ENCODE results near the gene ZNF865. TPM values are rescaled to one million over a fixed set of nuclear protein-coding genes. Genes with fewer than 3 reads are reported as not detected.

The ZNF865 gene
- total RNA-seq, 1 donor from 2014 or later = 12.3 TPM

DNA sequence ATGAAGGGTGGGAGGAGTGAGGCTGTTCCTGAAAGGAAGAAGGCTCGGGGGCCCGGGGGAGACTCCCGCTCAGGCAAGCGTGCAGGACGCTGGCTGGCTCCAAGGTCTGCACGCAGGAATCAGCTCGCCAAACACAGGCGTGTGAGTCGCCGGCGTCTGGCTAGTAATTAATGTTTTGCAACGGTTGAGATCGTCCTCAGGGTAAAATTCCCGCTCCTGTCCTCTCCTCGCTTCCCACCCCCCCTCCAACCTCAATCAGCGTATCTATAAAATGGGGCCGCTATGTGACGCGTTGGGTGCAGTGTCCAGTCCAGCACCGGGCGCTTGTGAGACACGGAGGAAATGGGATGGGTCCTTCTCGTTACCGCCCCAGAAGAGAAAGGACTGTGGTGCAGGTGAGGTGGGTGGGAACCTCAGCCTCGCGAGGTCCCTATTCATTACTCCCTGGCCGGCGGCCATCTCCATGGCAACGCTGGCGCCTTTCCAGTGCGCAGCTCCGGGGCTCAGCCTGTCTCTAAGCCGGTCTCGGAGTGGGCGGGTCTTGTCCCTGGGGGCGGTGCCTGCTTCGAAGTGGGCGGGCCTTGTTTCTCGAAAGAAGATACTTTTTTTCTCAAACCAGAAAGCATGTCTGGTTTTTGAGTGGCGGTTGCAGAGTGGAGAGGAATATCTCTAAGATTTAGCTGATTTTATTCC is 18.3 kb upstream of the ZNF865 start:
- intact Hi-C loops (cut with micrococcal nuclease) = loop anchor here (1.0 to 2.0 kb wide), 2 partner anchors 12 to 18 kb away; partner anchors contain the start of genes FIZ1 and ZNF865

DNA sequence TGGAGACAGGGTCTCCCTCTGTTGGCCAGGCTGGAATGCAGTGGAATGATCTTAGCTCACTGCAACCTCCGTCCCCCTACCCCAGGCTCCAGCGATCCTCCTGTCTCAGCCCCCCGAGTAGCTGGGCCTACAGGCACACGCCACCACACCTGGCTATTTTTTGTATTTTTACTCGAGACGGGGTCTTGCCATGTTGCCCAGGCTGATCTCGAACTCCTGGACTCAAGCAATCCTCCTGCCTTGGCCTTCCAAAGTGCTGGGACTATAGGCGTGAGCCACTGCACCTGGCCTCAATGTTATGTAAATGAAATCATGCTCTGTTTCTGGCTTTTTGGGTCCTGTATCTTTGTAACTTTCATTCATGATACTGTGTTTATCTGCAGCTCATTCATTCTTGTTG is 16.7 kb upstream of the ZNF865 start:
- intact Hi-C loops (cut with micrococcal nuclease) = no loop called here

DNA sequence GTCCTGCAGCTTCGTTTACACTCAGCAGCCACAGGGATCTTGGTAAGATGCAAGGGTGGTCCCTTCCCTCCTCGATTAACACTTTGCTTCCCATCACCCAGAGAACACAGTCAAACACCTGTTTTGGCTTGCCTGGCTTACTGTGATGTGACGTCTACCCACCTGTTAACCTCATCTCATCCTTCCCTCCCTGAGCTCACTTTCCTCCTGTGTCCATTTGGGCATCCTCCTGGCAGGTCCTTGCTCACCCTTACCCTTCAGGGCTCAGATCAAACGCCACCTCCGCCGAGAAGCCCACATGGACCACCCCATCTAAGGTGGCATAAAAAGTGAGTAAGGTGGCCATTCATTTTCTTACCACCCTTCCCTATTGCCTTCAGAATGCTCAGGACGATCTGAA is 15.3 kb upstream of the ZNF865 start:
- intact Hi-C loops (cut with micrococcal nuclease) = no loop called here

DNA sequence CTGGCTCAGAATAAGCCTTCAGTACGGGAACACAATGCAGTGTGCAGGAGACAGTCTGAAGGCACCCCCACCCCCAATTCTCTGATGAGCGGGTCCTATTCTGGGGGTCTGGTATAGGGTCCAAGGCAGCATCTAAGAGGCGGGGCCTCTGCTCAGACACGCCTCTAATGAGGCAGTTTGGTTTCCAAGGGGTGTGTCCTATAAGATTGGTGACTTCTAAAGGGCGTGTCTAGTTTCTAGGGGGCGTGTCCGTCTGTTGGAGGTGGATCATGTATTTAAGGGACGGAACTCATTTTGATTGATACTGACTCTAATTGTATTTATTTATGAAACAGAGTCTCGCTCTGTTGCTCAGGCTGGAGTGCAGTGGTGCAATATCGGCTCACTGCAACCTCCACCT is 14.8 kb upstream of the ZNF865 start:
- intact Hi-C loops (cut with micrococcal nuclease) = no loop called here

DNA sequence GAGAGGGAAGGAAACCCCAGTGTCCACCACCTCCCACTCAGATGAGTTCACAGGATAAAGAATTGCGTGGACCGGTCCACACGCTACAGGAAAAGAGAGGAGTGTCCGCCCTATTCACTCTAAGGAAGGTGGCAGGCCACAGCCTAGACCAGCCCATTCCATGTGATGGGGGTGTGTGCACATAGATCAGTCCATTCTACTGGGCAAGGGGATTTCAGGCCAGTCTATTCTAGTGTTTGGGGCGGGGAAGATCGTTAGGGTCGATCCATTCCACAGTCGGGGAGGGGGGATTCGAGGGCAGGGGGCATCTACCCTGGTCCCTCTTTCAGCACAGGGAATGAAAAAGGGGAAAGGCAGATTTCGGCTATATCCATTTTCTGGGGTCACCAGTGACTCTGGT is 13.9 kb upstream of the ZNF865 start:
- intact Hi-C loops (cut with micrococcal nuclease) = no loop called here

DNA sequence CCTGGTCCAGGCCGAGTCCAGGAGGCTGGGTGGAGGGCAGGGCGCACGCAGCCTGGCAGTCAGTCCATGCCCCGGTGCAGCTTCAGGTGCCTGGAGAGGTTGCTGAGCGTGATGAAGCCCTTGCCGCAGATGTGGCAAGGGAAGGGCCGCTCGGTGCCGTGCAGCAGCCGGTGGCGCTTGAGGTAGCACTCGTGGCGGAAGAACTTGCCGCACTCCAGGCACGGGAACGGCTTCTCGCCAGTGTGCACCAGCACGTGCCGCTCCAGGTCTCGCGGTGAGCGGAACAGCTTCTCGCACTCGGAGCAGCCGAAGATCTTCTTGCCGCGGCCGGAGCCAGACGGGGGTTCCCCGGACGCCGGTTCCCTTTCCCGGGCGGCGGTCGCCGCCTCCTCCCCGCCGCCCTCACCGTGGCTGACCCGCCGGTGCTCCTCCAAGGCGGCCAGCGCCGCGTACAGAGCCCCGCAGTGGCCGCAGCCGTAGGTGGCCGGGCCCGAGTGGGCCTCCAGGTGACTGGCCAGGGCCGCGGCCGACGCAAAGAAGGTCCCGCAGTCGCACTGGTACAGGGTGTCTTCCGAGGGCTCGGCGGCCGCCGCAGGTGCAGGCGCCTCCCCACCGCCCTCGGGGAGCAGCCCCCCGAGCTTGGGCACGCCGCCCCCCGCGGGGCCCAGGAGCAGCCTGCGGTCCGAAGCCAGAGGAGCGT is 12.9 kb upstream of the ZNF865 start:
- intact Hi-C loops (cut with micrococcal nuclease) = no loop called here

DNA sequence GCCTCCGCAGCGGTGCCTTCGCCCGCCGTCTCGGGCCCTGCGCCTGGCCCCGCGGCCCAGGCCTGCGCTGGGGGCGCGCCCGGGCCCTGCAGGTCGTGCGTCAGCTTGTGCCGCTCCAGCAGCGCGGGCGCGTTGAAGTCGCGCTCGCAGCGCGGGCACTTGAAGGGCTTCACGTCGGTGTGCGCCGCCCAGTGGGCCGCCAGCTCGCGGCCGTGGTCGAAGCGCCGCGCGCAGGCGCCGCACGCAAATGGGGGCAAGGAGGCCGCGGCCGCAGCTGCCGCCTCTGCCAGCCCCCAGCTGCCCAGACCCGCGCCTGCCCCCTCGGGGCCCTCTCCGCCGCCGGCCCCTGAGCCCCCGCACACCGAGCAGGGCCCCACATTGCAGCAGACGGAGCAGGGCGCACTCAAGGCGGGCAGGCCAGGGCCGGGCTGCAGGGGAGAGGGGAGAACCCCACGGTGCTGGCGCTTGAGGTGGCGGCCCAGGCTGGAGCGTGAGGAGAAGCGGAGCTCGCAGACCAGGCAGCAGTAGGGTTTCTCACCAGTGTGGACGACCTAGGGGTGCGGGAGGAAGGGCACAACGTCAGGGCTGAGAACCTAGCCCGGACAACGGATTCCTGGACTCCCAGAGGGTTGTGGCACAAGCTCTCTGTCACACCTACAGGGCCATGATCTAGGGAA is 12.2 kb upstream of the ZNF865 start:
- intact Hi-C loops (cut with micrococcal nuclease) = no loop called here

DNA sequence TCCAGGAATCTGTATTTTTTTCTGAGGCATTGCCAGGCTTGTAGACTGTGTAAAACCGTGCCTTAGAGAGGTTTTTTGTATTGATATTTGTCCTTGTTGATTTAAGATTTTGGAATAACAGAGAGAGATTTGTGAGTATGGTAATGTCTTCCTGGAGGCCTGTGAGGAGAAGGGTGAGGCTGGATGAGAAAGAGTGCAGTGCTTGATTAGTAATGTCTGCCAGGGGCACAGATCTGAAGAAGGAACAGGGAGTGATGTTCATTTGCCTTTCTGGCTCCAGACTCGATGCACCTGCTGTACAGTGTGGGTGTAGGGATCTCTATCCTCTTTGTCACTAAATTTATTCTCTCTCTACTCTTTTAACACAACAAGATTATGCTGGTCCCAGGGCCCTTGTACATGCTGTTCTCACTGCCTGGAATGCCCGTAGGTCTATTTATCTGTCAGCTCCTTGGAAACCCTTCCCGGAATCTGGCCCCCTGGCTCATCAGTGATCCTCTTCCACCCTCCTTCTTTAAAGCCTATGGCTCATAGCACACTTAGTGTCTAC is 10.4 kb upstream of the ZNF865 start:
- intact Hi-C loops (cut with micrococcal nuclease) = no loop called here

DNA sequence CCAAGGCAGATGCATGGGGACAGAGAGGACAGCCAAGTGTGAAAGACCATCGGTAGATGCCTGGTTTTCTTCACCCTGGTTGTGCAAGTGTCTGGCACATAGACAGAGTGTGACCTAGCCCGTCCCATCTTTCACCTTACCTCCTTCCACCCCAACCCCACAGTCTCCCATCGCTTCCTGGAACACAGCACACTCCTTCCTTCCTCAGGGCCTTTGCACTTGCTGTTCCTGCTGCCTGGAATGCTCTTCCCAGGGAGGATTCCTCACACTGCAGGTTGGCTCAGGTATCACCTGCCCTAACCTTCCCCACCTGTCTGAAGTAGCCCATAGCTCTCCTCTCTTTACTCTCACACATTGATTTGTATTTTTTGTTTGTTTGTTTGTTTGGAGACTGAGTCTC is 9.1 kb upstream of the ZNF865 start:
- intact Hi-C loops (cut with micrococcal nuclease) = no loop called here

DNA sequence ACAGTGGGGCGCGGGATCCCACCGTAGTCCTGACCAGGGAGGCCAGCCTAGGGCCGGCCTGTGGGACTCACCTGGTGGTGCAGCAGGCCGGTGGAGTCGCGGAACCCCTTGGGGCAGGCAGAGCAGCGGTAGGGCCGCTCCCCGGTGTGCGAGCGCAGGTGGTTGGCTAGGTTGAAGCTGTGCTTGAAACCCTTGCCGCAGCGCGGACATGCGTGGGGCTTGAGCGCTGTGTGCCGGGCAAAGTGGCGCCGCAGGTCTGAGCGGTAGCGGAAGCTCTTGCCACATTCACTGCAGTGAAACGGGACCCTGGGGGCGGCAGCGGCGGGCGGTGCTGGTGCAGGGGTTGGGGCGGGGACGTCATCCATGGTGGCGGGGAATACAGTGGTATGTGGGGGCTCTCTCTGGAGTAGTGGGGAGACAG is 7.9 kb upstream of the ZNF865 start:
- intact Hi-C loops (cut with micrococcal nuclease) = no loop called here

DNA sequence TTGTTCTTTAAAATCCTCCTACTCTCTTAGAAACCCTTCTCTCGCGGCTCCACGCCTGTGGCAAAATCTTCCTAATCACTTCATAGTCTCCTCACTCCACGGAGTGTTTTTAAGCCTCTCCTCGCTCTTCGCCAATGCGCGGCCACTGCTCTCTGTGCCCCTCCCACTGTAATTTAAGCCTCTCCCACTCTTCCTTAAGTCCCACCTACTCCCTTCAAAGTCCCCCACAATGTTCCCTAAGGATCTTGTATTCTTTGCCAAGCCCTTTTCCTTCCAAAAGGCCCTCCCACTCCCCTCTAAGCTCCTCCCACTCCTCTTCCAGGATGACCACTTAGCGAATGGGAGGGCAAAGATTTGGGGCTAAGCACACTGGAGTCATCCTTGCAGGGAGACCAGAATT is 7.4 kb upstream of the ZNF865 start:
- intact Hi-C loops (cut with micrococcal nuclease) = loop anchor here (2.0 kb wide), 1 partner anchor 17 kb away; the partner anchor contains the start of gene ZNF579

DNA sequence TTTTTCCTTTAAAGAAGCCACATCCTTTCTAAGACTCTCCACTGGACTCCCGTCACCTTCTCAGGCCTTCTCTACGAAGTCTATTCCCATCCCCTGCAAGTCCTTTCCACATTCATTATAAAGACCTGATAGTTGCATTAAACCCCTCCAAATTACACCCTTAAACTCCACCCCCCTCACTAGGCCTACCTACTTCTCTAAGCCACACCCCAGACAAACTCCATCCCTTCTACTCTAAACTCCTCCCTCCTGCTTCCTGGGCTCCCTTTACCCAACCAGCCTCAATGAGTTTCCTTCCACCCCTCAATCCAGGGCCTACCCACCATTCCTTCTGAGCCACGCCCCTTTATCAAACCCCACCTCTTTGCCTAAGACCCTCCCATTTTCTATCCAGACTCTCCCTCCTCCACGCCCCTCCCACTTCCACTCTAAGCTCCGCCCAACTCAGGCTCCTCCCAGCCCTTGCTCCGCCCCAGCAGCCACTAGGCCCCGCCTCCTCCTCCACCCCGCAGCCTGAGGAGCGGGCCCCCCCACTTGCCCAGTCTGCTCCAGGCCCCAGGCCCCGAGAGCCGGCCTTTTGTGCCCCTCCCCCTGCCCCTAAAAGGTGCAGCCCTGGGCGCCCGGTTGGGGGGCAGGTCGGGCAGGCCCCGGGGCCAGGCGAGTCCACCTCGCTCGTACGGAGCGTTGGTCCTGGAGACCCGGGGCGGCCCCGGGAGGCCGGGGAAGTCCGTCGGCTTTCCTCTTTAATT is 6.6 kb upstream of the ZNF865 start:
- intact Hi-C loops (cut with micrococcal nuclease) = loop anchor here (1.0 to 2.0 kb wide), 9 partner anchors 12 to 482 kb away; partner anchors contain the start of genes HSPBP1, PPP1R12C, PPP6R1 and RPL28

DNA sequence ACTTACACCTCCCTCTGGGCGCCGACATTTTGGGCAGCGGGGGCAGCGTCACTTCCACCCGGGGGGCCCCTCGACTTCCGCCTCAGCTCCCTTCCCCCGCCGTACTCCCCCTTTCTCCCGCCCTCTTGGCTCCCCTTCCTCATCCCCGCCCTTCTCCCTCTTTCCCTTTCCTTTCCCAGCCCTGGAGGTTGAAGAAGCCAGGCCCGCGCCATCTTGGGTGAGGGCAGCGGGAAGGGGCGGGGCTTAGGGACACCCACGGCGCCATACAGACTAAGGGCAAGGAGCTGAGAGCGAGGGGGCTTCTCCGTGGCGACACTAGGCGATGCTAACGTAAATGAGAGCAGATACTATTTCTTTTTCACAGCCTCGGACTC is 6.0 kb upstream of the ZNF865 start, which contains the start of gene FIZ1:
Gene FIZ1, minus strand, starts transcription at position 50 of the 374 bp plus-strand sequence. CDS start 1,652 bp downstream, outside the sequence.
- intact Hi-C loops (cut with micrococcal nuclease) = loop anchor here (1.0 to 2.0 kb wide), 9 partner anchors 12 to 482 kb away; partner anchors contain the start of genes HSPBP1, PPP1R12C, PPP6R1 and RPL28

DNA sequence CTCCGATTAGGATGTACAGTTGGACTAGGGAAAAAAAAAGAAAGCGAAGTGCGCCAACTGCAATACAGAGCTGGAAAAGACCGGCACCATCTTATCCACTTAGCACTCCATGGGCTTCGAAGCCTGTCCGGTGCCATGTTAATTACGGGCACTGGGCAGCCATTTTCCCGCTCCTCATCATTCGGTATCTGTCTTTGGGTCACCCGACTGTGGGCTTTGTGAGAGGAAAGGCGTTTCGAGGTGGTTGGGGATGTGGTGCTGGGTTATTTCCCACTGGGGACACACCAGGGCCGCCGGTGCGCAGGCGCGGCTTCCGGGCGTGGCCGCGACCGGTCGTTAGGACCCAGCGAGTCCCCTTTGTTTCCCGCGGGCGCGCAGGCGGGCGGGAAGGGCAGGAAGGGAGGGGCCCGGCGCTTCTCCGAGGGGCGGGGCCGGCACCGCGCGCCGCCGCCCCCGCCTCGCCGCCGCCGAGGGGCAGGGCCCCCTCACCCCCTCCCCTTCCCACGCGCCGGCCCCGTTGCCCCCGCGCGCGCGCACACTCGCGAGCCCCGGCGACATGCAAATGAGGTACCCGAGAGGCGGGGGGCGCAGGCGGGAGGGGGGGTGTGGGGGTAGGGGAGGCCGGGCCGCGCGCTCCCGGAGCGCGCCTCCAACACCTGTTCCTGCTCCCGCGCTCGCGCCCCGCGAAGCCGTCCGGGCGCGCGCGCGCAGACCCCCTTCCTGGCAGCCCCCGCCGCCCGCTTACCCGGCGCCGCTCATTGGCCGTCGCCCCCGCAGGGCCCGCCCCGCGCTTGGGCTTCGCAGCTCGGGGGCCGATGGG is 5.4 kb upstream of the ZNF865 start, which contains the start of gene ZNF524:
Gene ZNF524, plus strand, starts transcription at position 447 of the 820 bp plus-strand sequence. CDS start 1,825 bp downstream, outside the sequence.
- intact Hi-C loops (cut with micrococcal nuclease) = loop anchor here (1.0 to 10.0 kb wide), 10 partner anchors 13 to 715 kb away; partner anchors contain the start of genes HSPBP1, PPP1R12C, PPP6R1 and RPL28

DNA sequence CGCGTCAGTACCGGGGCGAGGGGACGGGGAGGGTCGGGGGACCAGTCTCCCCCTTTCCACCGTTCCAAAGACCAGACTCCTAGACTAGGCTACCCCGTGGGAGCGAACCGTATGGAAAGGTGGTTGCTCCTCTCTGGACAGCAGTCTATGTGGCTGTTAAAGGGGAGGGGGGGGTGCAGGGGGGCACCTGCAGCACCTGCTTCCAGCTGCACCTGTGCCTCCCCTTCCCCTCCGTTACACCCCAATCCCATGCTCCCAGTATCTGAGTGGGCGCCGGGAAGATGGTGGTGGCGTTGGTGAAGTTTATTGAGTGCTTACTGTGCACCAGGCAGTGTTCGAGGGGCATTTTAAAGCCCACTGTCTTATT is 4.8 kb upstream of the ZNF865 start:
- intact Hi-C loops (cut with micrococcal nuclease) = loop anchor here (10.0 kb wide), 1 partner anchor 714 kb away; the partner anchor contains the start of gene ZSCAN5A

DNA sequence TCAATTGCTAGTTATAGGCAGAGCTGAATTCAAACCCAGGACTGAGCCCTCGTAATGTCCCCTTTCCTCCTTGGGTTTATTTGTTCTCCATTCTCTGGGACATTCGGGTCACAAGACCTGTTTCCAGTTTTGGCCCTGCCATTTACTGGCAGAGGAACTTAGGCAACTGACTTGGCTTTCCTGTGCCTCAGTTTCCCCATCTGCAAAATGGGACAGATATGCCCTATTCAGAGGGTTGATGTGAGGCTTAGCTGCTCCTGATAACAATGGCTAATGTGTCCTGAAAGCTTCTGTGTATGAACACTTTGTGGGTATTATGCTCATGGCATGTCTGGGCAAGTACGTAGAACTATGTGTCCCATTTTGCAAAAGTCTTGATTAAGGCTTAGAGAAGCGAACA is 4.4 kb upstream of the ZNF865 start:
- intact Hi-C loops (cut with micrococcal nuclease) = loop anchor here (10.0 kb wide), 1 partner anchor 714 kb away; the partner anchor contains the start of gene ZSCAN5A

DNA sequence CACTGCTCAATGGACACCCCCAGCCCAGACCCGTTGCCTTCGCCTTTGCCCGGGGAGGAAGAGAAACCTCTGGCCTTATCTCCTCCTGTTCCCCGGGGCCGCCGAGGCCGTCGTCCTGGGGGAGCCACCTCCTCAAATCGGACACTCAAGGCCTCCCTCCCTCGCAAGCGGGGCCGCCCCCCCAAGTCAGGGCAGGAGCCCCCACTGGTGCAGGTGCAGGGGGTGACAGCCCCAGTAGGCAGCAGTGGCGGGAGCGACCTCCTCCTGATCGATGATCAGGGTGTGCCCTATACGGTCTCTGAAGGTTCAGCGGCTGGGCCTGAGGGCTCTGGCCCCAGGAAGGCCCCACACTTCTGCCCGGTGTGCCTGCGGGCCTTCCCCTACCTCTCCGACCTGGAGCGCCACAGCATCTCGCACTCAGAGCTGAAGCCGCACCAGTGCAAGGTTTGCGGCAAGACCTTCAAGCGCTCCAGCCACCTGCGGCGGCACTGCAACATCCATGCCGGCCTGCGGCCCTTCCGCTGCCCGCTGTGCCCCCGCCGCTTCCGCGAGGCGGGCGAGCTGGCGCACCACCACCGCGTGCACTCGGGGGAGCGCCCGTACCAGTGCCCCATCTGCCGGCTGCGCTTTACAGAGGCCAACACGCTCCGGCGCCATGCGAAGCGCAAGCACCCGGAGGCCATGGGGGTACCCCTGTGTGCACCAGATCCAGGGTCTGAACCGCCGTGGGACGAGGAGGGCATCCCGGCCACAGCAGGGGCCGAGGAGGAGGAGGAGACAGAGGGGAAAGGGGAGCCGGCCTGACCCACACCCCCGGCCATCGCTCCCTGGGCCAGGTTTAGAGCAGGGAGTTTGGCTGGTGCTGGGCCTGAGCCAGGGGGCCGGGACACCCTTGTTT is 3.1 kb upstream of the ZNF865 start:
- intact Hi-C loops (cut with micrococcal nuclease) = loop anchor here (10.0 kb wide), 1 partner anchor 712 kb away; the partner anchor contains the start of gene ZSCAN5A

DNA sequence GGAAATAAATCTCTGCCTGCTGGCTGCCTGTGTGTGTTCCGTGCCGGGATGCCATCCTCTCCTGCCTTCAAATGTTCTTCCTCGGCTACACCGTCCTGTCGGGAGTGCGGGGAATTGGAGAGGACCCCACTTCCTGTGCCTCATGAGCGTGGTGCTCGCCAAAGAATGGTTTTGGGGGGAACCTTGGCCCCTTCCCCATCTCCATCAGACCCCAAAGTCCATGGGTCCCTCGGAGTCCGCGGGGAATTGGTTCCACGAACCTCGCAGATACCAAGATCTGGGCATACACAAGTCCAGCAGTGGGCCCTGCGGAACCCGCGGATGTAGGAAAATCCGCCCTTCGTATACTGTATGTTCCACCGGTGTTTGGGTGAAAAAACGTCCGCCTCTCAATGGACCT is 2.3 kb upstream of the ZNF865 start:
- intact Hi-C loops (cut with micrococcal nuclease) = loop anchor here (10.0 kb wide), 1 partner anchor 712 kb away; the partner anchor contains the start of gene ZSCAN5A

Measured in T-helper 2 cell treated with Interferon-gamma antibody and Interleukin-4, amounts not matched to agents 100 ng/mL and 5 ng/mL, for 36 hours (primary cell).